Right atrium auricular region (tissue), 2 donors: Measurements from ENCODE around the gene MAGI3. TPM values are rescaled to one million over a fixed set of nuclear protein-coding genes. Genes with fewer than 3 reads are reported as not detected.

ENCODE experiments used
- DNase-seq: peaks from one replicate; pipeline ENCODE4 v3.0.0-alpha.2; 2019; ENCODE audit warnings: low spot score
- H3K27ac ChIP-seq, 2 donors: fragments of 200-600 bp; sonication (generic); 1 replicate in 1 of 2; 2 replicates in 1 of 2; pipeline ENCODE4 v1.5.1; 2016 to 2019
- H3K27me3 ChIP-seq, 2 donors: fragments of 200-600 bp; sonication (generic); one replicate each; pipeline versions ENCODE4 v1.5.1 to v1.6.0; 2017 to 2019
- H3K36me3 ChIP-seq: fragments of 200-600 bp; sonication (generic); one replicate; pipeline ENCODE4 v1.5.1; 2016
- H3K4me1 ChIP-seq, 2 donors: fragments of 200-600 bp; sonication (generic); one replicate each; pipeline versions ENCODE4 v1.5.1 to v1.6.0; 2017 to 2019
- H3K4me3 ChIP-seq, 2 donors: fragments of 200-600 bp; sonication (generic); 1 replicate in 1 of 2; 2 replicates in 1 of 2; pipeline ENCODE4 v1.5.1; 2017 to 2019; ENCODE audit warnings: mild to moderate bottlenecking in 1 of 2, moderate library complexity in 1 of 2
- H3K9me3 ChIP-seq, 2 donors: fragments of 200-600 bp; sonication (generic); one replicate each; pipeline ENCODE4 v1.5.1; 2019
- CTCF ChIP-seq, 2 donors: fragments of 200-600 bp; sonication (generic); IDR thresholded peaks; one replicate each; pipeline ENCODE4 v1.5.1; 2019; ENCODE audit warnings: antibody characterized with exemption in 2 of 2
- total RNA-seq, 2 donors: library from RNA; depleted of rRNA; stranded (reverse); fragments of >200 nt; gene quantifications; one replicate each; pipeline ENCODE4 v1.1.0, GENCODE V29; 2016

MAGI3 gene
- total RNA-seq, 2 donors from 2014 or later: 6.4 to 6.6 TPM

DNA sequence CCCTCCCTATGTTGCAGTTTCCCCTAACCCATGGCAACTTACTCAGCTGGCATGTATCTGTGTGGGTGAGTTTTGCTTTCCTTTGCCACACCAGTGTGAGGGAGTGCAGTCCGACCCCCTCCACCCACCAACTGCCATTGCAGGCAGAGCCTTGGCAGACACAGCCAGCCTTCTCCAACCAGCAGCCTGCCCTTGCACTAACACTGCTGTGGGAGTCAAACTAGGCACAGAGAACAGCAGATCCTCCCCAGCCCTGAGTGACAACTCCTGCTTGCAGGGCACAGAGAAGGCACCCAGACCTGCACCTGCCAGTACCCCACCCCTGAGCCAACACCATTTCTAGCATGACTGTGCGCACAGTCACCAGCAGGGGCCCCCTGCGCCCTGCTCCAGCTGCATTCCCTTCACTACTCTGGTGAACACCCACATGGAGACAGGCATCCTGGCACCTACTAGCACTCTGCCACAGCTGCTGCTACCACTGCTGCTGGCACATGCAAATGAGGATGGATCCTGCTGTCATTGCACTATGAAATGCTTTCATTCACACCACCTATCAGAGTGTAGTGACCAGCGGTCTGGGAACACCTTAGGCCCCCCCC, 98.4 kb downstream of the MAGI3 start:
- Histone ChIP-seq H3K27me3 (no peaks in the 10 kb centered on the region), H3K9me3 (peaks cover 0 to 20% of the 10 kb centered on the region in 2 donors), H3K4me3 (no peak overlapping the region), H3K36me3 (no peaks in the 10 kb centered on the region), H3K27ac (no peak overlapping the region), H3K4me1 (no peaks in the 10 kb centered on the region)
- no peak for DNase-seq
- no peak for TF ChIP-seq CTCF (IDR thresholded peaks at IDR 0.05)

DNA sequence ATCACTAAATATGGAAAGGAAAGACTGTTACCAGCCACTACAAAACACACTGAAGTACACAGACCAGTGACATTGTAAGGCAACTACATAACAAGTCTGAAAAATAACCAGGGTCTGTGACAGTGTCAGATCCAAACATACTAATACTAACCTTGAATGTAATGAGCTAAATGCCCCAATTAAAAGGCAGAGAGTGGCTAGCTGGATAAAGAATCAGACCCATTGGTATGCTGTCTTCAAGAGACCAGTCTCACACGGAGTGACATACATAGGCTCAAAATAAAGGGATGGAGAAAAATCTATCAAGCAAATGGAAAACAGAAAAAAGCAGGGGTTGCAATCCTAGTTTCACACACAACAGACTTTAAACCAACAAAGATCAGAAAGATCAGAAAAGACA, 100.1 kb downstream of the MAGI3 start:
- no peaks in the 10 kb centered on the region for H3K36me3 ChIP-seq
- H3K4me1 ChIP-seq: no peaks in the 10 kb centered on the region
- DNase-seq: no peak
- no peak overlapping the region for H3K4me3 ChIP-seq
- TF ChIP-seq CTCF (IDR thresholded peaks at IDR 0.05): no peak
- no peak overlapping the region for H3K27ac ChIP-seq
- no peaks in the 10 kb centered on the region for H3K27me3 ChIP-seq
- peaks cover 0 to 20% of the 10 kb centered on the region in 2 donors for H3K9me3 ChIP-seq

- H3K9me3 ChIP-seq: peaks cover 0 to 6% of the 10 kb centered on the region in 2 donors
- no peak for DNase-seq
- no peaks in the 10 kb centered on the region for H3K36me3 ChIP-seq
- no peaks in the 10 kb centered on the region for H3K4me1 ChIP-seq
- H3K4me3 ChIP-seq: no peak overlapping the region
- H3K27me3 ChIP-seq: no peaks in the 10 kb centered on the region
- no peak for TF ChIP-seq CTCF (IDR thresholded peaks at IDR 0.05)
- no peak overlapping the region for H3K27ac ChIP-seq
These were observed 103.2 kb downstream of the MAGI3 start for GRCh38 chr1:113493533-113493932.

DNA sequence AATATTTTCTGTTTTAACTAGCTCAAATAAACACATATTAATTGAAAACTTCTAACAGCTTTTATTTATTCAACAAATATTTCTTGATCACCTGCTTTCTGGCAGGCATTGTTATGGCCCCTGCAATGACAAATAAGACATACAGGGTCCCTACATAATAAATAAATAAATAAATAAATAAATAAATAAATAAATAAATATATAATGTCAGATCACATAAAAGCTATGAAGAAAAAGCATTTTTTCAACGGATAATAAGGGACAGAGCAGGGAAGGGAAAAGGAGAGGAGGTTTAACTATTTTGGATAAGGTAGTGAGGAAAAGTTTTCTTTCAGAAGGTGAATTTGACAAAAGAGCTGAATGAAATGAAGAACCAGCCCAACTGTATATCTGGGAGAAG, 115.0 kb downstream of the MAGI3 start:
- Histone ChIP-seq H3K4me3 (no peak overlapping the region), H3K36me3 (no peaks in the 10 kb centered on the region), H3K9me3 (no peaks in the 10 kb centered on the region), H3K4me1 (no peaks in the 10 kb centered on the region), H3K27me3 (no peaks in the 10 kb centered on the region), H3K27ac (no peak overlapping the region)
- no peak for DNase-seq
- no peak for TF ChIP-seq CTCF (IDR thresholded peaks at IDR 0.05)

- H3K4me1 ChIP-seq: no peaks in the 10 kb centered on the region
- no peak for TF ChIP-seq CTCF (IDR thresholded peaks at IDR 0.05)
These were observed 117.4 kb downstream of the MAGI3 start for GRCh38 chr1:113507552-113508214.

More at GRCh38 chr1:113507552-113508214, 117.4 kb downstream of the MAGI3 start:
- H3K36me3 ChIP-seq: no peaks in the 10 kb centered on the region
- DNase-seq: no peak
- no peak overlapping the region for H3K4me3 ChIP-seq
- H3K27ac ChIP-seq: no peak overlapping the region
- no peaks in the 10 kb centered on the region for H3K27me3 ChIP-seq
- peaks cover 0 to 21% of the 10 kb centered on the region in 2 donors for H3K9me3 ChIP-seq
